Transverse colon (tissue), 4 donors: ENCODE measurements around the gene FNDC3B. TPM values are rescaled to one million over a fixed set of nuclear protein-coding genes. Genes with fewer than 3 reads are reported as not detected.

Experiments
- DNase-seq: peaks from one replicate; pipeline ENCODE4 v3.0.0-alpha.2; 2019
- H3K27ac ChIP-seq, 4 donors: fragments of 200-600 bp; sonication (generic); 2 replicates each; pipeline ENCODE4 v1.5.1; 2016 to 2018; ENCODE audit warnings: inconsistent platforms in 4 of 4
- H3K27me3 ChIP-seq: fragments of 200-600 bp; sonication (generic); 2 replicates; pipeline ENCODE4 v1.5.1; 2017; ENCODE audit warnings: inconsistent platforms
- H3K36me3 ChIP-seq, 4 donors: fragments of 200-600 bp; sonication (generic); 2 replicates each; pipeline ENCODE4 v1.5.1; 2017 to 2019; ENCODE audit warnings: inconsistent platforms in 4 of 4
- H3K4me1 ChIP-seq, 4 donors: fragments of 200-600 bp; sonication (generic); 2 replicates each; pipeline ENCODE4 v1.5.1; 2017 to 2020; ENCODE audit warnings: inconsistent platforms in 4 of 4
- H3K4me3 ChIP-seq, 4 donors: fragments of 200-600 bp; sonication (generic); 1 replicate in 1 of 4; 2 replicates in 3 of 4; pipeline versions ENCODE4 v1.5.1 to v1.6.1; 2017 to 2019; ENCODE audit warnings: inconsistent platforms in 4 of 4
- H3K9me3 ChIP-seq, 2 donors: fragments of 200-600 bp; sonication (generic); 2 replicates each; pipeline ENCODE4 v1.5.1; 2017 to 2019; ENCODE audit warnings: inconsistent platforms in 2 of 2
- CTCF ChIP-seq, 5 experiments: fragments of 200-600 bp in 3 of 5; fragments of 450-650 bp in 2 of 5; sonication (generic) in 3 of 5; IDR thresholded peaks; 1 replicate in 2 of 5; 2 replicates in 3 of 5; pipeline ENCODE4 v1.5.1; 2016 to 2017; ENCODE audit warnings: antibody characterized with exemption in 5 of 5, inconsistent platforms in 3 of 5, mild to moderate bottlenecking in 2 of 5, moderate library complexity in 1 of 5
- EP300 ChIP-seq: sonication (generic); formaldehyde crosslinking; IDR thresholded peaks from one replicate; pipeline ENCODE4 v1.6.1; 2017; ENCODE audit warnings: antibody characterized with exemption, low read depth
- POLR2A ChIP-seq: fragments of 450-650 bp; IDR thresholded peaks from one replicate; pipeline ENCODE4 v1.6.1; 2016; ENCODE audit warnings: antibody characterized with exemption, mild to moderate bottlenecking, moderate library complexity
- POLR2AphosphoS5 ChIP-seq, 3 donors: sonication (generic); formaldehyde crosslinking; IDR thresholded peaks; one replicate each; pipeline ENCODE4 v1.6.1; 2016; ENCODE audit warnings: antibody characterized with exemption in 3 of 3
- whole genome bisulfite sequencing, 2 donors: methylation state at CpG; one replicate each; pipeline ENCODE4 v1.1.5; 2018; ENCODE audit warnings: low coverage in 1 of 2; 5-methylcytosine and 5-hydroxymethylcytosine counted together
- in situ Hi-C, 4 donors: fragments of 200-750 bp; cut with MboI; loops; one replicate each; pipeline versions ENCODE4 v1.15.0 to v1.15.1; 2017; ENCODE audit warnings: low sequenced_read_pairs in 3 of 4, low pct_ligation_motif_present in 1 of 4, low pct_unique_long_range_greater_than_20kb in 1 of 4
- intact Hi-C: fragments of 100-400 bp; cut with DNase I; formaldehyde crosslinking; loops from one replicate; pipeline ENCODE4 v1.15.1; 2023; ENCODE audit warnings: low total_unique reads
- total RNA-seq, 4 donors: library from RNA; depleted of rRNA; stranded (reverse); fragments of >200 nt; gene quantifications; one replicate each; pipeline ENCODE4 v1.1.0, GENCODE V29; 2016

FNDC3B gene
- total RNA-seq, 4 donors from 2014 or later: 28.5 to 85.7 (median 44.5) TPM

GRCh38 chr3:172138792-172139507 lies 99.6 kb downstream of the FNDC3B start:
- 48 to 53% methylated on average over 6 of the region's 6 CpGs for WGBS, 2 donors
- no peak for TF ChIP-seq POLR2AphosphoS5 (IDR thresholded peaks at IDR 0.05)
- TF ChIP-seq CTCF (IDR thresholded peaks at IDR 0.05): no peak
- TF ChIP-seq EP300: no peak
- TF ChIP-seq POLR2A: no peak
- peak overlapping the region; percentile 72 to 77 (median 76) for H3K27ac ChIP-seq
- intact Hi-C loops: no loop called here
- peaks cover 61 to 87% (median 72%) of the 10 kb centered on the region in 4 donors for H3K4me1 ChIP-seq
- in situ Hi-C loops: no loop called here
- peak; percentile 66 for DNase-seq
- H3K9me3 ChIP-seq: no peaks in the 10 kb centered on the region
- no peaks in the 10 kb centered on the region for H3K36me3 ChIP-seq
- no peaks in the 10 kb centered on the region for H3K27me3 ChIP-seq
- H3K4me3 ChIP-seq: no peak overlapping the region

- intact Hi-C loops: no loop called here
- Histone ChIP-seq H3K36me3 (no peaks in the 10 kb centered on the region), H3K27ac (peak overlapping the region; percentile 72 to 77 (median 76)), H3K27me3 (no peaks in the 10 kb centered on the region), H3K4me3 (no peak overlapping the region), H3K9me3 (no peaks in the 10 kb centered on the region), H3K4me1 (peaks cover 53 to 84% (median 66%) of the 10 kb centered on the region in 4 donors)
- in situ Hi-C loops: no loop called here
- TF ChIP-seq CTCF (IDR thresholded peaks at IDR 0.05) (no peak), EP300 (no peak), POLR2AphosphoS5 (IDR thresholded peaks at IDR 0.05) (no peak), POLR2A (no peak)
- WGBS, 2 donors: 70 to 72% methylated on average over 3 of the region's 3 CpGs
- no peak for DNase-seq
These were observed 100.3 kb downstream of the FNDC3B start for GRCh38 chr3:172139528-172140276.

- H3K36me3 ChIP-seq: no peaks in the 10 kb centered on the region
- in situ Hi-C loops (no loop called here), intact Hi-C loops (no loop called here)
- peak overlapping the region; percentile 72 to 77 (median 76) for H3K27ac ChIP-seq
- peaks cover 46 to 83% (median 56%) of the 10 kb centered on the region in 4 donors for H3K4me1 ChIP-seq
- 23 to 27% methylated on average over 4 to 7 of the region's 7 CpGs for WGBS, 2 donors
- no peaks in the 10 kb centered on the region for H3K9me3 ChIP-seq
- TF ChIP-seq POLR2AphosphoS5 (IDR thresholded peaks at IDR 0.05) (peak; percentile 72 to 85 (median 81)), CTCF (IDR thresholded peaks at IDR 0.05) (peak in 2 of 5 experiments; percentile 14 to 40), EP300 (peak; percentile 83), POLR2A (peak; percentile 17)
- peak; percentile 65 for DNase-seq
- no peaks in the 10 kb centered on the region for H3K27me3 ChIP-seq
- no peak overlapping the region for H3K4me3 ChIP-seq
These were observed 101.4 kb downstream of the FNDC3B start for GRCh38 chr3:172140499-172141391.
